Panc1 (cell line): ENCODE measurements around the gene WNT7B.

ENCODE experiments used
- CTCF ChIP-seq: fragments of 450-650 bp; IDR thresholded peaks from 2 replicates; pipeline ENCODE4 v1.5.1; 2017; ENCODE audit warnings: mild to moderate bottlenecking
- POLR2AphosphoS5 ChIP-seq: IDR thresholded peaks from 2 replicates; pipeline ENCODE4 v1.6.1; 2012; ENCODE audit warnings: mild to moderate bottlenecking, low read depth, low read length, moderate library complexity
- REST ChIP-seq, 2 experiments: IDR thresholded peaks; 2 replicates each; pipeline ENCODE4 v1.6.1; 2011 to 2012; ENCODE audit warnings: low read depth in 2 of 2, control low read depth in 1 of 2, low read length in 1 of 2, mild to moderate bottlenecking in 1 of 2, moderate library complexity in 1 of 2; ENCODE audit not compliant: insufficient read depth in 1 of 2
- SIN3A ChIP-seq: IDR thresholded peaks from 2 replicates; pipeline ENCODE4 v1.6.1; 2012; ENCODE audit warnings: low read depth, mild to moderate bottlenecking, low read length, moderate library complexity, borderline replicate concordance; ENCODE audit not compliant: insufficient read depth

GRCh38 chr22:45996241-45997076 is 19.5 kb upstream of the WNT7B start:
- TF ChIP-seq CTCF = no peak
- no peak for TF ChIP-seq REST (IDR thresholded peaks at IDR 0.05; ENCODE audit: insufficient read depth in 1 of 2, low read depth in 2 of 2, low read length in 1 of 2)
- TF ChIP-seq POLR2AphosphoS5 = no peak
- TF ChIP-seq SIN3A = no peak
